HEK293 (cell line): Measurements from ENCODE around the gene FXYD6.

Experiments
- BCL11A ChIP-seq: fragments of 450-650 bp; formaldehyde crosslinking; IDR thresholded peaks from 2 replicates; pipeline ENCODE4 v1.5.1; 2016; ENCODE audit warnings: low read depth, missing biosample characterization, missing genetic modification characterization
- KLF10 ChIP-seq: fragments of 450-650 bp; IDR thresholded peaks from 2 replicates; pipeline ENCODE4 v1.5.1; 2018; ENCODE audit warnings: missing biosample characterization, mild to moderate bottlenecking, missing genetic modification characterization
- SP2 ChIP-seq: fragments of 450-650 bp; formaldehyde crosslinking; IDR thresholded peaks from 2 replicates; pipeline ENCODE4 v1.5.1; 2016; ENCODE audit warnings: missing biosample characterization, missing genetic modification characterization
- ZNF121 ChIP-seq: fragments of 450-650 bp; formaldehyde crosslinking; IDR thresholded peaks from 2 replicates; pipeline ENCODE4 v1.5.1; 2016; ENCODE audit warnings: missing biosample characterization, missing genetic modification characterization
- ZNF174 ChIP-seq: fragments of 450-650 bp; formaldehyde crosslinking; IDR thresholded peaks from 2 replicates; pipeline ENCODE4 v1.5.0; 2017; ENCODE audit warnings: missing biosample characterization, mild to moderate bottlenecking, missing genetic modification characterization
- ZNF274 ChIP-seq, 2 experiments: fragments of 200-500 bp in 1 of 2; fragments of 450-650 bp in 1 of 2; sonication (Bioruptor generic) in 1 of 2; formaldehyde crosslinking in 1 of 2; IDR thresholded peaks; 2 replicates each; pipeline versions ENCODE4 v1.5.1 to v1.6.1; 2014 to 2016; ENCODE audit warnings: borderline replicate concordance in 1 of 2, inconsistent platforms in 1 of 2, low read length in 1 of 2, missing biosample characterization in 1 of 2, missing genetic modification characterization in 1 of 2
- ZNF510 ChIP-seq: fragments of 450-650 bp; formaldehyde crosslinking; IDR thresholded peaks from 2 replicates; pipeline ENCODE4 v1.5.1; 2018; ENCODE audit warnings: mild to moderate bottlenecking, missing genetic modification characterization, missing biosample characterization; ENCODE audit not compliant: insufficient replicate concordance
- ZNF596 ChIP-seq: fragments of 450-650 bp; IDR thresholded peaks from 2 replicates; pipeline ENCODE4 v1.5.0; 2018; ENCODE audit warnings: missing biosample characterization, mild to moderate bottlenecking, missing genetic modification characterization, moderate library complexity
- ZSCAN23 ChIP-seq: fragments of 450-650 bp; formaldehyde crosslinking; IDR thresholded peaks from 2 replicates; pipeline ENCODE4 v1.5.1; 2016; ENCODE audit warnings: missing biosample characterization, missing genetic modification characterization
- TF ChIP-seq, protein P1 (sequence below): fragments of 450-650 bp; formaldehyde crosslinking; IDR thresholded peaks from 2 replicates; pipeline ENCODE4 v1.5.1; 2016; ENCODE audit warnings: missing biosample characterization, missing genetic modification characterization
- TF ChIP-seq, protein P2 (sequence below): sonication (generic); formaldehyde crosslinking; IDR thresholded peaks from 2 replicates; pipeline ENCODE4 v1.8.1; 2022; ENCODE audit warnings: mild to moderate bottlenecking, moderate library complexity, missing genetic modification reagents
- TF ChIP-seq, protein P3 (sequence below): fragments of 450-650 bp; formaldehyde crosslinking; IDR thresholded peaks from 2 replicates; pipeline ENCODE4 v1.5.1; 2017; ENCODE audit warnings: missing biosample characterization, mild to moderate bottlenecking, missing genetic modification characterization, moderate library complexity
- TF ChIP-seq, protein P4 (sequence below): fragments of 450-650 bp; formaldehyde crosslinking; IDR thresholded peaks from 2 replicates; pipeline ENCODE4 v1.5.1; 2016; ENCODE audit warnings: missing biosample characterization, missing genetic modification characterization

DNA sequence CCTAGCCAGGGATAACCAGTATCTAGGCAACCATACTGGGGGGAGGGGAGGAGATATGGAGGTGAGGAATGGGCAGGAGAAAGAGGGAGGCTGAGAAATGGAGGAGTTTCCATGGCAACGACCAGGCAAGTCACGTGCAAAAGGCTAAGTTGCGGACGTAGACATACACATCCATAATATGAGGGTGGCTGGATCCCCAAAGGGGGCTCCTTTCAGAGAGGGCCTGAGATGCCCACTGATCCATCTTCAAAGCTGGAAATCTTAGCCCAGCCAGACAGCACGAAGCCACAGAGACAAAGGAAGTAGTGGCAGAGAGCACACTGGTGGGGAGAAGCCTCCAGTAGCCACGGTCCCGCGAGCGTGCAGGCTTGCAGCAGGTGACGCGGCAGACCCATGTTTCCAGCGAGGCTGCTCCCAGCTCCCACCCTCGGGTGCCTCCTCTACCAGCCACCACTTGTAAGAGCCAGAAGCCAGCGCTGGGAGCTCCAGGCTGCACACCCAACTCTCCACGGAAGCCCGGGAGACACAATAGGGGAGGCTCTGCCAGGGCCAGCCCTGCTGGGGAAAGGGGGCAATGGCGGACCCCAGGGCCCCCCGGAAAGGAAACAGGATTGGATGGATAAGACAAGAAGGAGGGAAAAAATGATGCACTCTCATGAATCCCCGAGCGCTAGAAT, 938 bp downstream of the FXYD6 start:
- TF ChIP-seq, protein P1, sequence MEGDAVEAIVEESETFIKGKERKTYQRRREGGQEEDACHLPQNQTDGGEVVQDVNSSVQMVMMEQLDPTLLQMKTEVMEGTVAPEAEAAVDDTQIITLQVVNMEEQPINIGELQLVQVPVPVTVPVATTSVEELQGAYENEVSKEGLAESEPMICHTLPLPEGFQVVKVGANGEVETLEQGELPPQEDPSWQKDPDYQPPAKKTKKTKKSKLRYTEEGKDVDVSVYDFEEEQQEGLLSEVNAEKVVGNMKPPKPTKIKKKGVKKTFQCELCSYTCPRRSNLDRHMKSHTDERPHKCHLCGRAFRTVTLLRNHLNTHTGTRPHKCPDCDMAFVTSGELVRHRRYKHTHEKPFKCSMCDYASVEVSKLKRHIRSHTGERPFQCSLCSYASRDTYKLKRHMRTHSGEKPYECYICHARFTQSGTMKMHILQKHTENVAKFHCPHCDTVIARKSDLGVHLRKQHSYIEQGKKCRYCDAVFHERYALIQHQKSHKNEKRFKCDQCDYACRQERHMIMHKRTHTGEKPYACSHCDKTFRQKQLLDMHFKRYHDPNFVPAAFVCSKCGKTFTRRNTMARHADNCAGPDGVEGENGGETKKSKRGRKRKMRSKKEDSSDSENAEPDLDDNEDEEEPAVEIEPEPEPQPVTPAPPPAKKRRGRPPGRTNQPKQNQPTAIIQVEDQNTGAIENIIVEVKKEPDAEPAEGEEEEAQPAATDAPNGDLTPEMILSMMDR (tag by site-specific recombination): no peak
- TF ChIP-seq ZNF510 (tag by site-specific recombination): no peak
- no peak for TF ChIP-seq KLF10 (tag by site-specific recombination)
- TF ChIP-seq, protein P2, sequence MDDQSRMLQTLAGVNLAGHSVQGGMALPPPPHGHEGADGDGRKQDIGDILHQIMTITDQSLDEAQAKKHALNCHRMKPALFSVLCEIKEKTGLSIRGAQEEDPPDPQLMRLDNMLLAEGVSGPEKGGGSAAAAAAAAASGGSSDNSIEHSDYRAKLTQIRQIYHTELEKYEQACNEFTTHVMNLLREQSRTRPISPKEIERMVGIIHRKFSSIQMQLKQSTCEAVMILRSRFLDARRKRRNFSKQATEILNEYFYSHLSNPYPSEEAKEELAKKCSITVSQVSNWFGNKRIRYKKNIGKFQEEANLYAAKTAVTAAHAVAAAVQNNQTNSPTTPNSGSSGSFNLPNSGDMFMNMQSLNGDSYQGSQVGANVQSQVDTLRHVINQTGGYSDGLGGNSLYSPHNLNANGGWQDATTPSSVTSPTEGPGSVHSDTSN (CRISPR knock-in tag): no peak
- TF ChIP-seq, protein P3, sequence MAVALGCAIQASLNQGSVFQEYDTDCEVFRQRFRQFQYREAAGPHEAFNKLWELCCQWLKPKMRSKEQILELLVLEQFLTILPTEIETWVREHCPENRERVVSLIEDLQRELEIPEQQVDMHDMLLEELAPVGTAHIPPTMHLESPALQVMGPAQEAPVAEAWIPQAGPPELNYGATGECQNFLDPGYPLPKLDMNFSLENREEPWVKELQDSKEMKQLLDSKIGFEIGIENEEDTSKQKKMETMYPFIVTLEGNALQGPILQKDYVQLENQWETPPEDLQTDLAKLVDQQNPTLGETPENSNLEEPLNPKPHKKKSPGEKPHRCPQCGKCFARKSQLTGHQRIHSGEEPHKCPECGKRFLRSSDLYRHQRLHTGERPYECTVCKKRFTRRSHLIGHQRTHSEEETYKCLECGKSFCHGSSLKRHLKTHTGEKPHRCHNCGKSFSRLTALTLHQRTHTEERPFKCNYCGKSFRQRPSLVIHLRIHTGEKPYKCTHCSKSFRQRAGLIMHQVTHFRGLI (tag by site-specific recombination): no peak
- no peak for TF ChIP-seq BCL11A (tag by site-specific recombination)
- no peak for TF ChIP-seq SP2
- TF ChIP-seq ZSCAN23 (tag by site-specific recombination): no peak
- no peak for TF ChIP-seq ZNF174 (tag by site-specific recombination)
- TF ChIP-seq ZNF274 (IDR thresholded peaks at IDR 0.05; ENCODE audit: low read length): no peak
- no peak for TF ChIP-seq ZNF274 (tag by site-specific recombination; IDR thresholded peaks at IDR 0.05; ENCODE audit: borderline replicate concordance)
- no peak for TF ChIP-seq ZNF596
- TF ChIP-seq ZNF121: no peak
- TF ChIP-seq, protein P4, sequence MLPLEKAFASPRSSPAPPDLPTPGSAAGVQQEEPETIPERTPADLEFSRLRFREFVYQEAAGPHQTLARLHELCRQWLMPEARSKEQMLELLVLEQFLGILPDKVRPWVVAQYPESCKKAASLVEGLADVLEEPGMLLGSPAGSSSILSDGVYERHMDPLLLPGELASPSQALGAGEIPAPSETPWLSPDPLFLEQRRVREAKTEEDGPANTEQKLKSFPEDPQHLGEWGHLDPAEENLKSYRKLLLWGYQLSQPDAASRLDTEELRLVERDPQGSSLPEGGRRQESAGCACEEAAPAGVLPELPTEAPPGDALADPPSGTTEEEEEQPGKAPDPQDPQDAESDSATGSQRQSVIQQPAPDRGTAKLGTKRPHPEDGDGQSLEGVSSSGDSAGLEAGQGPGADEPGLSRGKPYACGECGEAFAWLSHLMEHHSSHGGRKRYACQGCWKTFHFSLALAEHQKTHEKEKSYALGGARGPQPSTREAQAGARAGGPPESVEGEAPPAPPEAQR (tag by site-specific recombination): no peak
